Erythroblast (primary cell): ENCODE measurements around the gene SFXN1.

Experiments
- GATA1 ChIP-seq: IDR thresholded peaks from 2 replicates; pipeline ENCODE4 v1.6.1; 2011; ENCODE audit warnings: low read depth, mild to moderate bottlenecking, control low read depth, low read length, moderate library complexity
- POLR2A ChIP-seq: IDR thresholded peaks from 2 replicates; pipeline ENCODE4 v1.6.1; 2011; ENCODE audit warnings: mild to moderate bottlenecking, low read length

DNA sequence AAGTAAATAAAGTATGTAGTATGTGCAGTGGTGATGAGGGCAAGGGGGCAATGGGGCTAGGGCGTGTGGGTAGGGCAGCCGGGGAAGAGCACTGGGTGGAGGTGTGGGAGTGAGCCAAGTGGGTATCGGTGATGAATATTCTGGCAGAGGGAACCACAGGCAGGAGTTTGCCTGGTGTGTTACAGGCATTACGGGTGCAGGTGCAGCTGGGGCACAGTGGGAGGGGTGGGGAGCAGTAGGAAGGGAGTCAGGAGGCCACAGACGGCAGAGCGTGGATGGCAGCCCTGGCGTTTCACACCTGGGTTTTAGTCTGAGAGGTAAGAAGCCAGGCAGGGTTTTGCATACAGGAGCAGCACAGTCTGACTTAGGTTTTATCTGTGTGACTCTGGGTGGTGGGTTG lies 35.4 kb downstream of the SFXN1 start:
- TF ChIP-seq POLR2A: no peak
- no peak for TF ChIP-seq GATA1
